Stomach smooth muscle (tissue), 2 donors: ENCODE measurements around the gene BTRC.

Source experiments
- H3K27ac ChIP-seq: one replicate; pipeline ENCODE4 v1.7.0; 2013; ENCODE audit warnings: mild to moderate bottlenecking, low read length, inconsistent platforms
- H3K27me3 ChIP-seq, 2 donors: one replicate each; pipeline ENCODE4 v1.7.0; 2013; ENCODE audit warnings: low read length in 2 of 2; ENCODE audit not compliant: insufficient read depth in 2 of 2, control insufficient read depth in 1 of 2
- H3K36me3 ChIP-seq, 2 donors: one replicate each; pipeline ENCODE4 v1.7.0; 2013; ENCODE audit warnings: low read length in 2 of 2; ENCODE audit not compliant: control insufficient read depth in 2 of 2, insufficient read depth in 2 of 2
- H3K4me1 ChIP-seq: one replicate; pipeline ENCODE4 v1.7.0; 2013; ENCODE audit warnings: low read length; ENCODE audit not compliant: control insufficient read depth, insufficient read depth
- H3K4me3 ChIP-seq, 2 donors: one replicate each; pipeline ENCODE4 v1.7.0; 2013; ENCODE audit warnings: low read length in 2 of 2
- H3K9ac ChIP-seq, 2 donors: one replicate each; pipeline ENCODE4 v1.7.0; 2013; ENCODE audit warnings: low read length in 2 of 2, mild to moderate bottlenecking in 1 of 2
- H3K9me3 ChIP-seq, 2 donors: one replicate each; pipeline ENCODE4 v1.7.0; 2013; ENCODE audit warnings: low read length in 2 of 2; ENCODE audit not compliant: control insufficient read depth in 2 of 2
- donor health status: healthy.
- donor health status: Pancreatic carcinoma.

BTRC gene

DNA sequence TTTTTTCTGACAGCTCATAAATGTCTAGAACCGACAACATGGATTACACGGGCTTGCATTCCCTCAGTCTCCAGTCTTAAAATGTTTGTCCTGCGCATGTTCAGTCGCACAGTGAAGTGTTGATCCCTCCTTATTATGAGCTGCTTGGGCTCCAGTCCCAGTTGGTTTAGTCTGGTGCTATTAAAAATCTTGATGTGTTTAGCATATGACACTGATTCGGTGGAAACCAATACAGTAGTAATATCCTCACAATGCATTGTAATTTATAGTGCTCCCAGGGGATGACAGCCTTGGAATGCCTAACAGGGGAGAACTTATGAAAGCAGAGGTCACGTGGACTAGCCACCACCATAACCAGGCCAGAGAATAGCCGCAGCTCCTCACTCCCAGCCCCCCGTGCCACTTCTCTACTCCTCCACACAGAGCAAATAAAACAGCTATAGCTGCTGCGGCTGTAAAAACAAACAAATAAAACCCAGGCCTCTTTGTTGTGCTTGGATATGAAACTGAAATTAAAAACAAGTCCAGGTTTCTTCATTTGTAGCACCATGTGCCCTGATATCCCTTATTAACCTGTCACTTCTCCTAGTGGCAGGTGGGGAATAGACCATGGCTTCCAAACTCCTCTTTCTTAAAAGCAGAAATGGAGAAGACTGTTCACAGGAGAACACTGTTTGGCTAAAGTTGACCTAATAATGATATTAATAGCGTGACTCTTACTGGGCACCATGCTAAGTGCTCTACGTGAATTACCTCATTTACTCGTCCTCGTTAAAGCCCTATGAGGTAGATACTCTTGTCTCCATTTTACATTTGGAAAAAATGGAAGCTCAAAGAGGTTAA is 241.8 kb downstream of the BTRC start:
- Histone ChIP-seq H3K4me1 (no peaks in the 10 kb centered on the region), H3K9me3 (no peaks in the 10 kb centered on the region), H3K36me3 (peaks cover 3 to 7% of the 10 kb centered on the region in 2 donors), H3K4me3 (no peak overlapping the region), H3K27ac (no peak overlapping the region), H3K9ac (no peak overlapping the region), H3K27me3 (no peaks in the 10 kb centered on the region)

- H3K4me1 ChIP-seq, result no peaks in the 10 kb centered on the region
- H3K27ac ChIP-seq, result no peak overlapping the region
- no peaks in the 10 kb centered on the region for H3K9me3 ChIP-seq
- no peak overlapping the region for H3K9ac ChIP-seq
- peaks cover 3 to 11% of the 10 kb centered on the region in 2 donors for H3K36me3 ChIP-seq
- no peaks in the 10 kb centered on the region for H3K27me3 ChIP-seq
- H3K4me3 ChIP-seq, result no peak overlapping the region
Measured at GRCh38 chr10:101597091-101597900, 243.3 kb downstream of the BTRC start.

DNA sequence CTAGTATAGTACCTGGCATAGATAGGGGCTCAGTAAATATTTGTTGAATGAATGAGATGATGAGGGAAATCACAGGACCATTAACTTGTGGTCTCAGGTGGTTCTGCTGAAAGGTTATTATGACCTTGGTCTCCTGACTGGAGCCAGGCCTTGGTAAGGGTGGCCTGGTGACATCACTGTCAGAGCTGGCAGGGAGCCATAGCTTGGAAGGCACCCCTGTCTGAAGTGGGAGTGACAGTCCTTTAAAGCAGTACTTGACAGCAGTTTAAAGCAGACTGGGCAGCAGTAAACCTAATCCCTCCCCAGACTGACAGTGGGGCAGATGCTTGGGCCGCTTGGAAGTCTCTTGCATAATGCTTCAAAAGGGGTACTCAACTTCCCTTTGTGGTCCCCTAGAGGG is 247.6 kb downstream of the BTRC start:
- Histone ChIP-seq H3K9ac (no peak overlapping the region), H3K4me1 (no peaks in the 10 kb centered on the region), H3K4me3 (no peak overlapping the region), H3K9me3 (no peaks in the 10 kb centered on the region), H3K27ac (no peak overlapping the region), H3K36me3 (peaks cover 0 to 13% of the 10 kb centered on the region in 2 donors), H3K27me3 (no peaks in the 10 kb centered on the region)

- H3K9me3 ChIP-seq, result no peaks in the 10 kb centered on the region
- H3K4me3 ChIP-seq, result no peak overlapping the region
- no peaks in the 10 kb centered on the region for H3K4me1 ChIP-seq
- H3K27me3 ChIP-seq, result no peaks in the 10 kb centered on the region
- peaks cover 0 to 20% of the 10 kb centered on the region in 2 donors for H3K36me3 ChIP-seq
- no peak overlapping the region for H3K27ac ChIP-seq
- no peak overlapping the region for H3K9ac ChIP-seq
Measured at GRCh38 chr10:101602761-101603398, 248.9 kb downstream of the BTRC start.
